Measurements from ENCODE around the gene EEFSEC.

Gene EEFSEC

DNA sequence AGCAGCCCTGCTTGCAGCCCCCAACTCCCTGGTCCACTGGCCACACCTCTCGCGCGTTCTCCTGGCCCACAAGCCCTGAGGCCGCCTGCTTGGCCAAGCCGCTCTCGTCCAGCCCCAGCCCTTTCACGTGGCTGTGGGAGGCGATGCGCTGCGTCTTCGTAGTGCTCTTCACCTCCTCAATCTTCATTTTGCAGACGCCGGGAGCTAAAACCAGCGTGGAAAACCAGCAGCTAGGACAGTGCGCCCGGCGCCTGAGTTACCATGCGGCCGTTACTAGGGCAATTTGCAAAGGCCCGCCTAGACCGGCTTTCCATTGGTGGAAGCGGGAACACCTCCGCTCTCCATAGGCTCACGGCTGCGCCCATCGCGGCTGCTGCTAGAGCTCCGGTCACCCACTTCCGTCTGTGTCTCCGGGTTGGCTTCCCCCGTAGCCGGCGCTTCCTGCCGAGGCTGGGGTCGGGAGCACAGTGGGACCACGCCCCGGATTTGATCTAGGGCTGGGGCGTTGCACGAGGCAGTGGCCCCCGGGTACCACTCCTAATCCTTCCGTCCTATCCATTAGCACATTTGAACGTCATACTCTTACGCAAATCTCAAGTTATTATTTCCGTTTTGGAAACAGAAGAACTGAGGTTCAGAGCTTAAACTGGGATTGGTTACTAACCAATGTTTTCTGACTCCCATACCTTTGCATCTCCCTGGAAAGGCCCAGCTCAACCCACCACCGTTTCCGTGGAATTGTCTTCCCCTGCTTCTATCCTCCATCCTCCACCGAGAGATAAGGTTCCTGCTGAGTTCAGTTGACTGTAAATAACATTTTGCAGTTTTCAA is 29.5 kb upstream of the EEFSEC start, which contains the start of gene RUVBL1:
TSS of gene RUVBL1 (minus strand) at position 275 of the 831 bp plus-strand sequence. CDS start at position 187, 88 bp downstream.
- WGBS, 2 donors (ENCODE audit: extremely low coverage in 2 of 2, insufficient read length in 2 of 2, insufficient replicate concordance in 1 of 2), result no CpG with 5 or more reads among the region's 47 CpGs
- H4K8ac ChIP-seq (ENCODE audit: low read depth, low read length), result no peak within 1 kb of the TSS
- H3K14ac ChIP-seq (ENCODE audit: low read length), result peak within 1 kb of the TSS; percentile 79
- DNase-seq (ENCODE audit: low spot score), result peak; percentile 91
- peaks cover 0 to 22% of the 10 kb centered on the region in 2 donors for H3K36me3 ChIP-seq (replicated peaks in 1 of 2; ENCODE audit: control insufficient read depth in 2 of 2, insufficient read depth in 2 of 2, low read length in 2 of 2)
- H2AK5ac ChIP-seq (ENCODE audit: low read depth, low read length), result peak within 1 kb of the TSS; percentile 72
- H2BK120ac ChIP-seq (ENCODE audit: low read depth, low read length), result no peak within 1 kb of the TSS
- no peaks in the 10 kb centered on the region for H3K9me3 ChIP-seq (replicated peaks in 1 of 2; ENCODE audit: control insufficient read depth in 2 of 2, insufficient read depth in 1 of 2, low read depth in 1 of 2, low read length in 2 of 2)
- peak within 1 kb of the TSS; percentile 87 for H2AFZ ChIP-seq (ENCODE audit: low read length)
- no peak within 1 kb of the TSS for H2BK5ac ChIP-seq (ENCODE audit: low read length)
- peak within 1 kb of the TSS; percentile 99 for H3K18ac ChIP-seq (ENCODE audit: low read length)
- peak within 1 kb of the TSS; percentile 28 for H4K91ac ChIP-seq (ENCODE audit: low read depth, low read length, poor library complexity)
- H2BK15ac ChIP-seq (ENCODE audit: low read length), result no peak within 1 kb of the TSS
- peak within 1 kb of the TSS; percentile 59 for H3K4me2 ChIP-seq (ENCODE audit: insufficient read depth, low read length, poor library complexity, severe bottlenecking)
- H3K27ac ChIP-seq (replicated peaks; ENCODE audit: low read length), result peak within 1 kb of the TSS; percentile 87
- H3K4me3 ChIP-seq (ENCODE audit: low read length in 2 of 2), result peak within 1 kb of the TSS; percentile 89 to 91
- H3K27me3 ChIP-seq (ENCODE audit: control insufficient read depth in 3 of 3, insufficient read depth in 3 of 3, low read depth in 1 of 3, low read length in 3 of 3), result peaks cover 0 to 6% (median 2%) of the 10 kb centered on the region in 3 experiments
- H3K23ac ChIP-seq (ENCODE audit: low read depth, low read length, poor library complexity), result peak within 1 kb of the TSS; percentile 82
- peaks cover 5 to 8% of the 10 kb centered on the region in 2 donors for H3K4me1 ChIP-seq (ENCODE audit: control insufficient read depth in 2 of 2, insufficient read depth in 1 of 2, low read depth in 1 of 2, low read length in 2 of 2)
- peak within 1 kb of the TSS; percentile 53 for H3K4ac ChIP-seq (ENCODE audit: low read length)
- H3K79me1 ChIP-seq (ENCODE audit: low read depth, low read length), result no peaks in the 10 kb centered on the region
- H3K9ac ChIP-seq (ENCODE audit: low read depth, low read length, poor library complexity), result peak within 1 kb of the TSS; percentile 95
- H2BK12ac ChIP-seq (ENCODE audit: low read length), result no peak within 1 kb of the TSS

DNA sequence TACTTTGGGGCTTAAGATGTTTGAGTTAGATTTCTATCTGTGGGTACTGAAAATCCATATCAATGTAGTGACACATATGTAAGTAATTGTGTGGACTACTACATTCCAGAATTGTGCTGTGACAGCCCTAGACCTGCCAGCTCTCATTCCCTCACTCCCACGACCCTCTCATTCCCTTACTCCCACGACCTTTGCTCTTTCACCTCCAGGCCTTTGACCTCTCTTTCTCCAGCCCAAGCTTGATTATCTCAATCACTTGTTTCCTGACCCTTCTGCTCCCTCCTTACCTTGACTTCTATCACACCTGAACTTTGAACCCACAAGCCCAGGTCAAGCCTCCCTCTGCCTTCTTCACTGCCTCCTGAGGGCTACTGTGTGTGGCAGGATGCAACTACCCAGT is 26.0 kb upstream of the EEFSEC start:
- H3K9ac ChIP-seq (ENCODE audit: low read depth, low read length, poor library complexity), result no peak overlapping the region
- no peak overlapping the region for H3K4ac ChIP-seq (ENCODE audit: low read length)
- WGBS, 2 donors (ENCODE audit: extremely low coverage in 2 of 2, insufficient read length in 2 of 2, insufficient replicate concordance in 1 of 2), result no CpG with 5 or more reads among the region's 2 CpGs
- peaks cover 0 to 7% (median 2%) of the 10 kb centered on the region in 3 experiments for H3K27me3 ChIP-seq (ENCODE audit: control insufficient read depth in 3 of 3, insufficient read depth in 3 of 3, low read depth in 1 of 3, low read length in 3 of 3)
- H3K36me3 ChIP-seq (replicated peaks in 1 of 2; ENCODE audit: control insufficient read depth in 2 of 2, insufficient read depth in 2 of 2, low read length in 2 of 2), result peaks cover 0 to 1% of the 10 kb centered on the region in 2 donors
- H3K14ac ChIP-seq (ENCODE audit: low read length), result no peak overlapping the region
- H3K23ac ChIP-seq (ENCODE audit: low read depth, low read length, poor library complexity), result no peak overlapping the region
- peaks cover 5 to 8% of the 10 kb centered on the region in 2 donors for H3K4me1 ChIP-seq (ENCODE audit: control insufficient read depth in 2 of 2, insufficient read depth in 1 of 2, low read depth in 1 of 2, low read length in 2 of 2)
- H2AFZ ChIP-seq (ENCODE audit: low read length), result peak overlapping the region; percentile 55
- no peak overlapping the region for H3K4me2 ChIP-seq (ENCODE audit: insufficient read depth, low read length, poor library complexity, severe bottlenecking)
- H2BK15ac ChIP-seq (ENCODE audit: low read length), result no peak overlapping the region
- H2BK5ac ChIP-seq (ENCODE audit: low read length), result no peak overlapping the region
- H2AK5ac ChIP-seq (ENCODE audit: low read depth, low read length), result no peak overlapping the region
- no peak for DNase-seq (ENCODE audit: low spot score)
- H3K4me3 ChIP-seq (ENCODE audit: low read length in 2 of 2), result no peak overlapping the region
- H2BK120ac ChIP-seq (ENCODE audit: low read depth, low read length), result no peak overlapping the region
- no peak overlapping the region for H3K18ac ChIP-seq (ENCODE audit: low read length)
- H3K79me1 ChIP-seq (ENCODE audit: low read depth, low read length), result no peaks in the 10 kb centered on the region
- H3K9me3 ChIP-seq (replicated peaks in 1 of 2; ENCODE audit: control insufficient read depth in 2 of 2, insufficient read depth in 1 of 2, low read depth in 1 of 2, low read length in 2 of 2), result no peaks in the 10 kb centered on the region
- no peak overlapping the region for H3K27ac ChIP-seq (replicated peaks; ENCODE audit: low read length)
- no peak overlapping the region for H4K91ac ChIP-seq (ENCODE audit: low read depth, low read length, poor library complexity)
- H2BK12ac ChIP-seq (ENCODE audit: low read length), result no peak overlapping the region
- no peak overlapping the region for H4K8ac ChIP-seq (ENCODE audit: low read depth, low read length)

DNA sequence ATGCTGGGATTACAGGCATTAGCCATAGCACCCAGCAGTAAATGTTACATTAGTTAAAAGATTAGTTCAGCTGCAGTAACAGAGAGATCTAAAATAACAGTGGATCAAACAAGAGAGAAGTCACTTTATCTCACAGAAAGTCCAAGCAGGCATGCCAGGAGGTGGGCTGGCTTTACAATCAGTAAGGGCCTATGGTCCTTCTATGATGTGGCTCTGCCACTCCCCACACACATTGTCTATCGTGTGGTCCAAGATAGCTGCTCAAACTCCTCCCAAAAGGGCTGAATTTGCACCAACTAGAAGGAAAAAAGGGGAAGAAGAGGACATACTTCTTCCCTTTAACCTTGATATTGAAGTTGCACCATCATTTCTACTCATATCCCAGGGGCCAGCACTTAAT is 25.0 kb upstream of the EEFSEC start:
- Histone ChIP-seq H3K18ac (ENCODE audit: low read length) (no peak overlapping the region), H3K9me3 (replicated peaks in 1 of 2; ENCODE audit: control insufficient read depth in 2 of 2, insufficient read depth in 1 of 2, low read depth in 1 of 2, low read length in 2 of 2) (no peaks in the 10 kb centered on the region), H2BK15ac (ENCODE audit: low read length) (no peak overlapping the region), H3K14ac (ENCODE audit: low read length) (no peak overlapping the region), H2BK120ac (ENCODE audit: low read depth, low read length) (no peak overlapping the region), H2BK12ac (ENCODE audit: low read length) (no peak overlapping the region), H2AK5ac (ENCODE audit: low read depth, low read length) (no peak overlapping the region), H2AFZ (ENCODE audit: low read length) (no peak overlapping the region), H3K27ac (replicated peaks; ENCODE audit: low read length) (no peak overlapping the region), H3K4ac (ENCODE audit: low read length) (no peak overlapping the region), H3K9ac (ENCODE audit: low read depth, low read length, poor library complexity) (no peak overlapping the region), H3K4me1 (ENCODE audit: control insufficient read depth in 2 of 2, insufficient read depth in 1 of 2, low read depth in 1 of 2, low read length in 2 of 2) (peaks cover 0 to 2% of the 10 kb centered on the region in 2 donors), H3K27me3 (ENCODE audit: control insufficient read depth in 3 of 3, insufficient read depth in 3 of 3, low read depth in 1 of 3, low read length in 3 of 3) (peaks cover 0 to 7% (median 2%) of the 10 kb centered on the region in 3 experiments), H3K23ac (ENCODE audit: low read depth, low read length, poor library complexity) (no peak overlapping the region), H3K36me3 (replicated peaks in 1 of 2; ENCODE audit: control insufficient read depth in 2 of 2, insufficient read depth in 2 of 2, low read length in 2 of 2) (no peaks in the 10 kb centered on the region), H3K4me2 (ENCODE audit: insufficient read depth, low read length, poor library complexity, severe bottlenecking) (no peak overlapping the region), H4K8ac (ENCODE audit: low read depth, low read length) (no peak overlapping the region), H2BK5ac (ENCODE audit: low read length) (no peak overlapping the region), H4K91ac (ENCODE audit: low read depth, low read length, poor library complexity) (no peak overlapping the region), H3K79me1 (ENCODE audit: low read depth, low read length) (no peaks in the 10 kb centered on the region), H3K4me3 (ENCODE audit: low read length in 2 of 2) (no peak overlapping the region)
- no peak for DNase-seq (ENCODE audit: low spot score)
- no CpG with 5 or more reads among the region's 1 CpG for WGBS, 2 donors (ENCODE audit: extremely low coverage in 2 of 2, insufficient read length in 2 of 2, insufficient replicate concordance in 1 of 2)

DNA sequence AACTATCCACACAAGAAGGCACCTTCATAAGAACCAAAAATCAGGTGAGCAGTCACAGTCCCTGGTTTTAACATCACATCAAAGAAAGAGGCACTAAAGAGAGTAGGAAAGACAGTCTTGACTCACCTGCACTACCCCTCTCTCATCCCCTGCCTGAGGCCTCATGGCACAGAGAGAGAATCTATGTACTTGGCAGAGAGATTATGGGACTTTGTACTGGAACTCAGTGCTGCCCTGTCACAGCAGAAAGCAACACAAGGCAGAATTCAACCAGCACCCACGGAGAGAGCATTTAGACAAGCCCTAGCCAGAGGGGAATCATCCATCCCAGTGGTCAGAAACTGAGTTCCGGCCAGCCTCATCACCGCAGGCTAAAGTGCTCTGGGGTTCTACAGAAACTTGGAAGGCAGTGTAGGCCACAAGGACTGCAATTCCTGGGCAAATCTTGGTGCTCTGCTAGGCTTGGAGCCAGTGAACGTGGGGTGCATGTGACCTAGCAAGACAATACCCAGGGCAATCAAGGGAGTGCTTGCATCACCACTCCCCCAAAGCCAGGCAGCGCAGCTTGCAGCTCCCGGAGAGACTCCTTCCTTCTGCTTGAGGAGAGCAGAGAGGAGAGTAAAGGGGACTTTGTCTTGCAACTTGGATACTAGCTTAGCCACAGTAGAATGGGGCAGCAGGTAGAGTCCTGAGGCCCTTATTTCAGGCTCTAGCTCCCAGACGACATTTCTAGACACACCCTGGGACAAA is 21.2 kb upstream of the EEFSEC start:
- Histone ChIP-seq H2BK120ac (ENCODE audit: low read depth, low read length) (no peak overlapping the region), H3K79me1 (ENCODE audit: low read depth, low read length) (no peaks in the 10 kb centered on the region), H3K4ac (ENCODE audit: low read length) (no peak overlapping the region), H3K27ac (replicated peaks; ENCODE audit: low read length) (no peak overlapping the region), H3K23ac (ENCODE audit: low read depth, low read length, poor library complexity) (no peak overlapping the region), H2BK15ac (ENCODE audit: low read length) (no peak overlapping the region), H2AK5ac (ENCODE audit: low read depth, low read length) (no peak overlapping the region), H4K91ac (ENCODE audit: low read depth, low read length, poor library complexity) (no peak overlapping the region), H4K8ac (ENCODE audit: low read depth, low read length) (no peak overlapping the region), H2BK5ac (ENCODE audit: low read length) (no peak overlapping the region), H3K36me3 (replicated peaks in 1 of 2; ENCODE audit: control insufficient read depth in 2 of 2, insufficient read depth in 2 of 2, low read length in 2 of 2) (no peaks in the 10 kb centered on the region), H3K4me3 (ENCODE audit: low read length in 2 of 2) (no peak overlapping the region), H2AFZ (ENCODE audit: low read length) (no peak overlapping the region), H3K9me3 (replicated peaks in 1 of 2; ENCODE audit: control insufficient read depth in 2 of 2, insufficient read depth in 1 of 2, low read depth in 1 of 2, low read length in 2 of 2) (no peaks in the 10 kb centered on the region), H3K4me2 (ENCODE audit: insufficient read depth, low read length, poor library complexity, severe bottlenecking) (no peak overlapping the region), H3K14ac (ENCODE audit: low read length) (no peak overlapping the region), H3K9ac (ENCODE audit: low read depth, low read length, poor library complexity) (no peak overlapping the region), H2BK12ac (ENCODE audit: low read length) (no peak overlapping the region), H3K18ac (ENCODE audit: low read length) (no peak overlapping the region), H3K27me3 (ENCODE audit: control insufficient read depth in 3 of 3, insufficient read depth in 3 of 3, low read depth in 1 of 3, low read length in 3 of 3) (peaks cover 0 to 7% (median 2%) of the 10 kb centered on the region in 3 experiments), H3K4me1 (ENCODE audit: control insufficient read depth in 2 of 2, insufficient read depth in 1 of 2, low read depth in 1 of 2, low read length in 2 of 2) (no peaks in the 10 kb centered on the region)
- no peak for DNase-seq (ENCODE audit: low spot score)
- WGBS, 2 donors (ENCODE audit: extremely low coverage in 2 of 2, insufficient read length in 2 of 2, insufficient replicate concordance in 1 of 2), result no CpG with 5 or more reads among the region's 7 CpGs
